Measurements from ENCODE around the gene NKX1-2.

GRCh38 chr10:124491105-124491504, 41.3 kb upstream of the NKX1-2 start:
- TF ChIP-seq CTCF (IDR thresholded peaks at IDR 0.05) (no peak), POLR2A (IDR thresholded peaks at IDR 0.05) (no peak)

All from right lobe of liver (tissue), 4 donors.